Kidney epithelial cell (primary cell): ENCODE data around the gene CKLF. TPM values are rescaled to one million over a fixed set of nuclear protein-coding genes. Genes with fewer than 3 reads are reported as not detected.

ENCODE experiments used
- DNase-seq: peaks from one replicate; pipeline ENCODE4 v3.0.0-alpha.2; 2010; ENCODE audit warnings: low read depth
- H3K27me3 ChIP-seq: 2 replicates; pipeline ENCODE4 v1.6.0; 2011; ENCODE audit warnings: low read length; ENCODE audit not compliant: control insufficient read depth, insufficient read depth
- H3K36me3 ChIP-seq: 2 replicates; pipeline ENCODE4 v1.5.1; 2011; ENCODE audit warnings: low read length; ENCODE audit not compliant: control insufficient read depth, insufficient read depth
- H3K4me3 ChIP-seq: 2 replicates; pipeline ENCODE4 v1.5.1; 2011; ENCODE audit warnings: low read depth, mild to moderate bottlenecking, control low read depth, low read length
- CTCF ChIP-seq: IDR thresholded peaks from 2 replicates; pipeline ENCODE4 v1.5.1; 2011; ENCODE audit warnings: mild to moderate bottlenecking, moderate library complexity, low read length, control low read depth, inconsistent platforms; ENCODE audit not compliant: insufficient read depth, poor library complexity, severe bottlenecking
- total RNA-seq: library from RNA; depleted of rRNA; stranded (reverse); fragments of >200 nt; gene quantifications from 2 replicates; pipeline ENCODE4 v1.2.3, GENCODE V29; 2015

The CKLF gene
- total RNA-seq, 1 donor from 2014 or later: 129 TPM

- Histone ChIP-seq H3K27me3 (no peaks in the 10 kb centered on the region), H3K4me3 (peak overlapping the region; percentile 40), H3K36me3 (no peaks in the 10 kb centered on the region)
- no peak for DNase-seq
- no peak for TF ChIP-seq CTCF
Measured at GRCh38 chr16:66551788-66552285, 539 bp upstream of the CKLF start.

GRCh38 chr16:66553223-66553622 is 847 bp downstream of the CKLF start:
- H3K4me3 ChIP-seq: peak overlapping the region; percentile 40
- no peak for DNase-seq
- no peaks in the 10 kb centered on the region for H3K27me3 ChIP-seq
- no peaks in the 10 kb centered on the region for H3K36me3 ChIP-seq
- TF ChIP-seq CTCF: no peak

GRCh38 chr16:66554021-66554420 is 1.6 kb downstream of the CKLF start:
- no peak for TF ChIP-seq CTCF
- Histone ChIP-seq H3K36me3 (peaks cover 1% of the 10 kb centered on the region), H3K4me3 (no peak overlapping the region), H3K27me3 (no peaks in the 10 kb centered on the region)
- DNase-seq: no peak

GRCh38 chr16:66554495-66554894 is 2.1 kb downstream of the CKLF start:
- no peak for TF ChIP-seq CTCF

GRCh38 chr16:66560107-66560506 is 7.7 kb downstream of the CKLF start:
- Histone ChIP-seq H3K4me3 (no peak overlapping the region), H3K36me3 (peaks cover 3% of the 10 kb centered on the region), H3K27me3 (no peaks in the 10 kb centered on the region)
- DNase-seq: no peak
- TF ChIP-seq CTCF: no peak

More at GRCh38 chr16:66554495-66554894, 2.1 kb downstream of the CKLF start:
- DNase-seq: no peak
- Histone ChIP-seq H3K27me3 (no peaks in the 10 kb centered on the region), H3K36me3 (peaks cover 1% of the 10 kb centered on the region), H3K4me3 (no peak overlapping the region)

- no peak for DNase-seq
- Histone ChIP-seq H3K36me3 (peaks cover 3% of the 10 kb centered on the region), H3K4me3 (no peak overlapping the region), H3K27me3 (no peaks in the 10 kb centered on the region)
- no peak for TF ChIP-seq CTCF
Measured at GRCh38 chr16:66561381-66562080, 9.2 kb downstream of the CKLF start.
